GM18909 (cell line): ENCODE measurements around the gene HEBP1.
"Not testable (repeated sequence)": the region's sequence is repeated elsewhere in the genome, so short reads cannot be mapped to it uniquely, and the experiment has no call there.

Experiments used
- ATAC-seq: cut with Tn5 transposase; IDR thresholded peaks from one replicate; pipeline ENCODE4 v1.9.1; 2021; ENCODE audit warnings: mild to moderate bottlenecking; ENCODE audit not compliant: unreplicated experiment, poor library complexity

Gene HEBP1, protein sequence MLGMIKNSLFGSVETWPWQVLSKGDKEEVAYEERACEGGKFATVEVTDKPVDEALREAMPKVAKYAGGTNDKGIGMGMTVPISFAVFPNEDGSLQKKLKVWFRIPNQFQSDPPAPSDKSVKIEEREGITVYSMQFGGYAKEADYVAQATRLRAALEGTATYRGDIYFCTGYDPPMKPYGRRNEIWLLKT

DNA sequence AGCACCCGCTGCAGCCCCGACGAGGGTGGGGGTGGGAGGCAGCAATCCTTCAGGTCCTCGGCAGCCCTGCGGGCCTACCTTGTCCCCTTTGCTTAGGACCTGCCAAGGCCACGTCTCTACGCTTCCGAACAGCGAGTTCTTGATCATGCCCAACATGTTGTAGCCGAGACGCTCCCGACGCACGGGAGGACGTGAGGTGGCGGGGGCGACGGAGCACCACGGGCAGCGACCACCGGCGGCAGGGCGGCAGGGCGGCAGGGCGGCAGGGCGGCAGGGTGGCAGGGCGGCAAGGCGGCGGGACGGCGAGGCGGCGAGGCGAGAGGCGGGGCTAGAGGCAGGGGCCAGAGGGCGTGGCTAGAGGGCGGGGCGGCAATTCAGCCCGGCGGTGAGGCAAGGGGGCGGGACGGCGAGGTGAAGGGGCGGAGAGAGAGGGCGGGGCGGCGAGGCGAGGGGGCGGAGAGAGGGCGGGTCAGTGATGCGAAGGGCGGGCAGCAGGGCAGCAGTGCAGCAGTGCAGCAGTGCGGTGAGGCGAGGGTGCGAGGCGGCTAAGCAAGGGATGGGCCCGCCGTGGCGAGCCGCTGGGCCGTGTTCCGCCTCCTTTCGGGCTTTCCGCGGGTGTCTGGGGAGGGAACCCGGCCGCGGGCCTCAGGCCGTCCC lies at the start of gene HEBP1:
HEBP1 (minus strand) TSS at position 307 of the 657 bp plus-strand sequence; CDS start at position 156, 151 bp downstream.
- ATAC-seq: peak; percentile 81

DNA sequence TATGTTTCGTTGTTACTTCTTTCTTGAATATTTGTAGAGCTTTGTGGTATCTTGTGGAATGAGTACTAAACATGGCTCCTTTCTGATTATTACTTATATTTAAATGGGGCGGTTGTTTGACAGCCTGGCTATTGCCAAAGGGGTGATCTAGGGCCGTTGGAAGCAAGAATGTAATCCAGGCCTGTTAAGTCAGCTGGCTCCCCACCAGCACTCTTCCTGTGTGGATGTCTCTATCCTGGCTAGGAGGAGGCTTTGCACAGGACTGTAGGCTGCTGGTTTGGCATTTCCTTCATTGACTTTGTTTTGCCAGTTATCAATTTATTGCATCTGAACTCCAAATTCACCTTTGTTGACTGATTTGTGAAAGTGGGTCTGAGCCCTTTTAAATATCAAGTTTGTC lies 49.8 kb upstream of the HEBP1 start:
- no peak for ATAC-seq

DNA sequence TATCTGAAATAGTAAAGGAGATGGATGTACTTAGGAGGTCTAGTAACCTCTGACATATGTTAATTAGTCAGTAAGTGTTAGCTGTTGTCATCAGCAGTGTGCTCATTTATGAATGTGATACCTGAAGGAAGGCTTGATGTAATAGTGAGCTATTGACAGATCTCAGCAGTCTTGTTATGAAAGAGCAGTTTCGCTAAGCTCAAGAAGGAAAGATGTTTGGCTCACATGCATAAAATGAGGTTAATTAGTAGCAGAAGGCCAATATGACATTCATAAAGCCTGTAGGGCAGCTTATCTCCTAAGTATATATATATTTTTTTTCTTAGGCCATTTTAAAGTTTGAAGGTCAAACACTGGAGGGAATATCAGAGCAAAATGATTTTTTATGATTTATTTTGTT lies 46.9 kb upstream of the HEBP1 start:
- peak; percentile 62 for ATAC-seq

DNA sequence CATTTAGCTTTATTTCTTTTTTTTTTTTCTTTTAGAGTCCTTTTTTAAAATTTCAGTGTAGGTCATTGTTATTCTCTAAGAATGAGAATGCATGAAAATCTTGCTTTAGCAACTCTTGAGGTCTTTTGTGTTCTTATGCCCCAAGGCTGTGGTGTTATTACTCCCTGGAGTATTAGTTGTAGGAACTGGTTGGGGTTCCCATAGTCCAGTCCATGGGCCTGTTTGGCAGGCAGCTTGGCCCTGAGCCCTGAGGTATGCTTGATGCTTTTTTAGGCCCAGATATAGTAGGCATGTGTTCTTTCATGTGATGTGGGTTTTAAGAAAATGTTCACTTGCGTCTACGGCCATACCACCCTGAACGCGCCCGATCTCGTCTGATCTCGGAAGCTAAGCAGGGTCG lies 45.8 kb upstream of the HEBP1 start:
- ATAC-seq: no peak

DNA sequence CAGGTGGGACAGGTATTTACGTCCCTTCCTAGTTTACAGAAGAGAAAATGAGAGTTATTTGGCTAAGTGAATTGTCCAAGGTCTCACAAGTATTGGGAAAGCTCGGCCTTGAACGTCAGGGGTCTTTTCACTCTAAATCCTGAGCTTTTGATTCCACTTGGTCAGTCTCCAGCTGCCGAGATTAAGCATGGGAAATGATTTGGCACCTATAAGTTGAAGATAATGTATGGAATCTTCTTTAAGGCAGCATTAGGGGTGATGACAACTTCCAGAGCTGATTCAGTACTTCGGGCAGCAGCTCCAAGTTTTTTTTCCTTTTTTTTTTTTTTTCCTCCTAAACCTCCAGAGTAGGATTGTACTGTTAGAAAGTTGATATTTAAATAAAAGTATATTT lies 44.8 kb upstream of the HEBP1 start:
- no peak for ATAC-seq

DNA sequence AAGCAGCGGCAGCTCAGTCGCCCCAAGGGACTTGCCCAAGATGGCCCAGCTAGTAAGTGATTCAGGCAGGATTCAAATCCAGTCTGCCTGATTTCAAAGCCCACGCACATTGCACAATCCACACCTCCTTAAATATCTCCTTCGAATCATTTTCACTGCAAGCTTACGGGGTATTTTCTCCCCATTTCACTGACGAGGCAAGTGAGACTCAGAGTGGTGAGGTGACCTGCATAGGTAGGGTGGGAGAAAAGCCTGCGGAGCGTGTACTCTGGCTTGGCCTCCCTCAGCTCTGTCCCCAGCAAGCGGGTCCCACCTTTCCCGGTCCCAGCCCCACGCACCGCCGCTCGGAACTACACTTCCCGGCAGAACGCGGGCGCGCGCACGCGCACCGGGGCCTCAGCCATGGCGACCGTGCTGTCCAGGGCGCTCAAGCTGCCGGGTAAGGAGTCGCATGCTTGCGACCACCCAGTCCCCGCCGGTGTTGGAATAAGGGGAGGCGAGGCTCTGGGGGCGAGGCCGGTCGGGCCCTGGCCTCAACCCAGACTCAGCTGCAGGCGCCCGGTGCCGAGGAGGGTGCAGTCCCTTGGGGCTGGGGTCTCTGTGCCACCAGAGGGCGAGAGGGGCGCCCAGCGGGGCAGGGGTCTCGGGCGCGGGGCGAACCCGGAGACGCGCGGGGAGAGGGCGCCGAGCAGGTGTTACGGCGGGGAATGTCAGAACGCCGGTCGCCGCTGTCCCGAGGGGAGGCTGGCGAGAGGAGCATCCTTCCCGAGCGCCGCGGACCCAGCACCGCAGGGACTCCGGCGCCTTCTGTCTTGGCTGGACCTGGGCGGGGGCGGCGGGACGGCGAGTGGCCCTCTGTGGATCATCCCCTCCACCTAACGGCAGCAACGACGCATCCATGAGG lies 44.2 kb upstream of the HEBP1 start, which contains the start of gene FAM234B:
FAM234B (plus strand) TSS at position 380 of the 904 bp plus-strand sequence; CDS start at position 403, 23 bp downstream.
- peak; percentile 88 for ATAC-seq

DNA sequence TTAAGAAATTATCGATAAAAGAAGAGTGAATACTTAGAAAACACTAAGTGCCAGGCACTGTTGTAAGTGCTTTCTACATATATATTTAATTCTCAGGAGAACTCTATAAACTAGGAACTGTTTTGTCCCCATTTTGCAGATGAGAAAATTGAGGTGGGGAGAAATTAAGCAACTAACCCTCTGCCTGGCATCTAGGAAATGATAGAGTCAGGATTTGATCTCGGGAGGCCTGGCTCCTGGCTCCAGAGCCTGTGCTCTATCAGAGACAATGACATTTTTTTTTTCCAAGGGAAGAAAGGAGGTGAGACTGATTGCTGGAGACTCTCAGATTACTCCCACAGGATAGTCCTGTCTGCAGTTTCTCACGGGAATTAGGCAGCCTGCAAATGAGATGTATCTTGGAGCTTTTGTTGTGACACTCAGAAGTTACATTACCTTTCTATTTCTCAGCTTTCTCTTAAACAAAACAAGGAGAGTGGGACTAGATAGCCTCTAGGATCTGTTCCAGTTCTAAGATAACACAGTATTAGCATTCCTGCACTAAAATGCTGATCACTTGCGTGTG lies 42.7 kb upstream of the HEBP1 start:
- ATAC-seq: no peak

DNA sequence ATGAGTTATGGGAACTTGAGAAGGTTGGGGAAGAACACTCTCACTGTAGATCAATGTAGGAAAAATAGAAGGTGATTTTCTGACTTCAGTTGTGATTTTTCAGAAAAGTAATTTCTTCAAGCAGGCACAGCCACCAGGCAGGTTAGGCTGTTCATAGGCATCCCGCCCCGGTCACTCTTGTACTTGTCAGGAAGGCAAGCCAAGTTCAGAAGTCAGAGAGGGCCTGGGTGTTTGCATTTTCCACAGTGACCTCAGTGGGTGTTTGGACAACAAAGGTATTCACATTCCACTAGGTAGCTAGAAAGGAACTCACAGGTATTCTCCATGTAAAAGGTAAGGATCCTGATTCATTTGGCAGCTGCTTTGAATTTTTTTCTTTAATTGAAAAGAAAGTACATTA lies 41.2 kb upstream of the HEBP1 start:
- no peak for ATAC-seq

DNA sequence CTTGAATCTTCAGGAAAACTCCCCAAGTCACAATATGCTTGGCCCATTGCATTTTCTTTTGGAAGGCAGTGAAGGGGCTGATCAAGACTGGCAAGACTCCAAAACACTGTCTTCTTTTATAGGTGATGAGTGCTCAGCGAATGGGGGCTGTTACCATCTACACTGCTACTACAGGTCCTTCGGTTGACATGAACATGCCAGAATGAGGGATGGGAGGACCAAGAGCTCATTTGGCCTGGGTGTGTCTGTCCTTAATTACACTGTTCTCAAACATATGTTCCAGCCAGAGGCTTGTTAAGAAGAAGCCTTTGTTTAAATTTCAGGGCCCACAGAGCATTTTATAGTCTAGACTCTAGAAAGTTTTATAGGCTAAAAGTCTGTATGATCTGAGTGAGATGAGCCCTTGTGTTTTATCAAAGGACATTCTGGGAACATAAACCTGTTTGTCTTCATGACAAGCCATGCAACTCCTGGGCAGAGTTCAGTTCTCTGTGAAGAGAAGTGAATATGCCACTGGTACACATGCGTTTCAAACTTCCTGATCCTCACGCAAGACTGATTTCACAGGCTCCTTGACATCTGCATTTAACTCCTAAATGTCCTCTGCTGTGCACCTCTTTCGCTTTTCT lies 39.4 kb upstream of the HEBP1 start:
- no peak for ATAC-seq

DNA sequence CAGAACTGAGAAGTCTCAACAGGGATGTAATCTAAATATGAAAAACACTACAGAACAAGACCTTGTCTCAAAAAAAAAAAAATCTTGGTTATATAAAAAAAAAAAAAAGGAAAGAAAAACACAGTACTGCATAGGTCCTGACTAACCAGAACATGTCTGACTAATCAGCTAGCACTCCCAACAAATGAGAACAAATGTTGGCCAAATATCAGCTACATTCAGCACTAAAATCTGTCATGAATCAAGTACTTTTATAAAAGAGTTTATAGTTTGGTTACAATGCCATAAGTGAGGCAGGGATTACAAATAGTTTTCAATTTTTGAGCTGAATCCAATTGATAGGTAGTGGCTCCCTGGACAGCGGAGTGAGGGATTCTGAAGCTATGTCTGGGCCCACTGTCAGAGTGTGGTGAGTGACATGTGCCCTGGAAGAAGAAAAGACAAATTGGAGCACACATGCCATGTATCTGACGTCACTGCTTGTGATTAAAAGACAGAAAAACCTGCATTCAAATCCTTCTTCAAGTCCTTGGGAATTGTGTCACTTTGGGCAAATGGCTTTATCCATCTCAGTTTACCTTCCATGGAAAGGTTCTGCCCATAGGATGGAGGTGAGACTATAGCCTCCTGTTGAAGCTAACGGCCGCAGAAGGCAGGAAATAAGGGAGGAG lies 38.6 kb upstream of the HEBP1 start:
- no peak for ATAC-seq

DNA sequence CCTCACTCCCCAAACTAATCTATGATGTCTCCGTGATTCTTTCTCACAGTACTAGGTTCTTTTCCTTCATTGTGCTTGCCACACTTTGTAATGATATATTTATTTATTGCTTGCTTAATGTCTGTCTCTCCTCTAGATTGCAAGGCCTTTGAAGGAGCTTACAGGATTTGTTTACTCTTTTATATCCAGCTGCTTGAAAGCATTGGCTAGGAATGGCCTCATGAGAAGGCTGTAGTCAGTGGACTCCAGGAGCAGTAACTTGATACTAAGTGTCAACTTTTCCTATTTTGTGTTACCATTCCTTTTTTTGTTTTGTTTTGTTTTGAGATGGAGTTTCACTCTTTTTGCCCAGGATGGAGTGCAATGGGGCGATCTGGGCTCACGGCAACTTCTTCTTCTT lies 36.8 kb upstream of the HEBP1 start:
- no peak for ATAC-seq

DNA sequence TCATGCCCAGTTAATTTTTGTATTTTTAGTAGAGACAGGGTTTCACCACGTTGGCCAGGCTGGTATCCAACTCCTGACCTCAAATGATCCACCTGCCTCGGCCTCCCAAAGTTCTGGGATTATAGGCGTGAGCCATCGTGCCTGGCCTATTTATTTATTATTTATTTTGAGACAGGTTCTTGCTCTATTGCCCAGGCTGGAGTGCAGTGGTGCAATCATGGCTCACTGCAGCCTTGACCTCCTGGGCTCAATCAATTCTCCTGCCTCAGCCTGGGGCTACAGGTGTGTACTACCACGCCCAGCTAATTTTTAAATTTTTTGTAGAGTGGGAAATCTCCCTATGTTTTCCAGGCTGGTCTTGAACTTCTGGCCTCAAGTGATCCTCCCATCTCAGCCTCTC lies 35.3 kb upstream of the HEBP1 start:
- ATAC-seq: not testable (repeated sequence)

DNA sequence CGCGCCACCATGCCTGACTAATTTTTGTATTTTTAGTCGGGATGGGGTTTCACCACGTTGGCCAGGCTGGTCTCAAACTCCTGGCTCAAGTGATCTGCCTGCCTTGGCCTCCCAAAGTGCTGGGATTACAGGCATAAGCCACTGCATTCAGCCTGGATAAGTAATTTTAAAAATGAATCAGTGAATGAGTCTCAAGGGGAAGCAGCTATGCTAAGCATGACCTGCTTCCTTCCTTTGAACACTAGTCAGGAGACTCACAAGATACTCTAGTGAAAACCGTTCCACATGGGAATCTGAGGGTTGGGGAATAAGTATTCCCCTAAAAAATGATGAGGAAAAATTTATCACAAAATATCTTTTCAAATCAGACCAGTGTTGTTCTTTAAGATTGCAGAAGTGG lies 33.4 kb upstream of the HEBP1 start:
- ATAC-seq: no peak

DNA sequence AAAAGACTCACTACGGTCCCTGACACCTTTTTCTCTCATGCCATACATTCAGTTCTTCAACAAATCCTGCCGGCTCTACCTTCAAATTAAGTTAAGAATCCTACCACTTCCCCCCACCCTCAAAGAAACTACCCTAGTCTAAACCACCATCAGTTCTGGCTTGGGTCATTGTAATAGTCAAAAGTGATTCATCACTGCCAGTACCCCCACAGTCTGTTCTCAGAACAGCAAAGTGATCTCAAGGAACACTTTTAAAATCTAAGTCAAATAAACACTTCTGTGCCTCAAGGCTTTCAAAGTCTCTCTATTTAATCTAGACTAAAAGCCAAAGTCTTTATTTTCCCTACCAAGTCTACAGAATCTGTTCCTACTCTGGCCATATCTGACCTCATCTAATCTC lies 32.1 kb upstream of the HEBP1 start:
- ATAC-seq: no peak

DNA sequence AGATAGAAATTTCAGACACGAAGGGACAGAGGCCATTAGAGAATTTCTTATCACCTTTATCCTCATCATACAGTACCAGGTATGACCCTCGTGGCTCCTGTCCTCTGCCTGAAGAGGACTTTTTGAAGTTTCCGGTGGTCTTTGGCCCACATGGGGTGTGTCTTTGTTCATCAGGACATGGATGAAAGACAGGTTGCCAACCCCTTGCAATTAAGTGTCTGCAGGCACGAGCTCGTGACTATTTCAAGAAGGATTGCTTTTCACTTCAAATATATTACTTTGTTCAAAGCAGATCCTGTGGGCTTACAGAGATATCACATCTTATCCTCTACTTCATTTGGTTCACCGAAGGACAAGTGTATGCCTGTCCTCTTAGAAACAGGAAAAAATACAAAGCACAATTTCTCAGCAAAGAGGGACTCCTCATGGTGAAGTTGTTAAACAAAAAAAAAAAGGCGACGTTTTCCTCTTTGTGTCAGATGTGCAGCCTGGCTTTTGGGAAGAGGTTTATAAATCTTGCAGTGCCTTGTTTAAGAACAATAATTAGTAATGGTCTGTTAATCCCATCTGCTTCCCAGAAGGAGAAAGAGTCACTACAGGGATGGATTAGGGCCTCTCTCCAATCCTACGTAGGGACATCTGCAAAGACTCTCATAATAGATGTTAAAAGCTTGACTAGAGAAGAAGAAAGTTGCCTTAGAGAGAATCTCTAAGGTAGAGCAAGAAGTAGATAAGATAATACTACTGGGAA lies 30.7 kb upstream of the HEBP1 start:
- no peak for ATAC-seq

DNA sequence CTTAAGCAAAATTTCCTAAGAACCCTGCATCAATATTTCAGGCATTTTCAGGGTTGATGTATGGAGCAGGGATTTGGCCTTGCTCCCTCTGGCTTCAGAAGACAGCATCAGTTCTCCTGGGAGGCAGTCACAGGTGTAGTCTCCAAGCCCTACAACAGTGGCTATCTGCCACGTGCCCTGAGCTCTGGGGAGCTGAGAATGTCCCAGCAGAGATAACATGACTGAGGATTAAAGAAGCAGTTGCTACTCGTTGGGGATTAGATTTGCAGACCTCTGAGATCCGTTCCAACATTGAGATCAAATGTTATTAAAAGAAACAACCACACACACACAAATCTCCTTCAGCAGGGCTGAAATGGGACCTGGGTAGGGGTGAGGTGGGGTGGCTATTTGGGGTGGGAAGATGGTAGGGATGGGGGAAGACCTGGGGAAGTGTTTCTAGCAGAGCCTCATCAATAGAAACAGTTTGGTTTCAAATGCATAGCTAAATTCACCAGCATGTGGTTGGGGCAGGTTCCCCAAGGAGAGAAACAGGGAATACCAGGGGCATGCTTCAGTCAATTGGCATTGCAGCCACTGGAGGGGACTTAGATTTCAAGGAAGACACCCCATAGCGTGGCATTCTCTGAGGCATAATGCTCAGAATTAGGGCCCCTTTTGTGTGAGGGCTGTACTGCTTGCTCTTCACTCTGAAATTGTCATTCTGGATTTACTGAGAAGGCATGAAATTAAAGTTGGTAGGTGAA lies 28.9 kb upstream of the HEBP1 start:
- ATAC-seq: no peak

DNA sequence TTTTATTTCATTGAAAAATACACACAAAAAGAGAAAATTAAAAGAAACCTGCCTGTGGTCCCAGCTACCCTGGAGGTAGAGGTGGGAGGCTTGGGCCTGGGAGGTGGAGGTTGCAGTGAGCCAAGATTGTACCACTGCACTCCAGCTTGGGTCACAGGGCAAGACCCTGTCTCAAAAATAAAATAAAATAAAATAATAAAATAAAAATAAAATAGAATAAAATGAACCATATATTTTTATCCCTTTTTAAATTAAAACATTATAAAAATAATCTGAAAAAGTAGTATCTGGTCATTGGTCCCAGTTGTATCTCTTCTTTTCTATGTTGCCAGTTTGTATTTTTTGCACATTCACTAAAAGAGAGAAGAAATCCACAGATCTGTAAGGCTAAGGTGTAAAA lies 27.4 kb upstream of the HEBP1 start:
- no peak for ATAC-seq

DNA sequence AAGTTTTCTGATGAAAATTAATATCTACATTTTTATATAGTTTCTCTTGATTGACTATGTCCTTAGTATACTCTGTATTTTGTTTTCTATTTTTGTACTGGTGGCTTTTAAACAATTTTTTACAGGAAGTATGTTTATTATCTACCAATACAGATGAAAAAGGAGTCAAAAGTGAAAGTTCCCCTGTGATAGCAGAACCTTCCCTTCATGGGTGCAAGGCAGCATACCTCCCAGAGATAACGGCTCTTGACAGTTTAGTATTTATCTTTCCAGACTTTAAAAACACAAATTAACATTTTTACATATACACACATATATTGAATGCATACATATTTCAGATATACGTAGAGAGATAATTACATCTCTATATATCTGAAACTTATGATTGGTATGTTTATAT lies 27.0 kb upstream of the HEBP1 start:
- no peak for ATAC-seq

DNA sequence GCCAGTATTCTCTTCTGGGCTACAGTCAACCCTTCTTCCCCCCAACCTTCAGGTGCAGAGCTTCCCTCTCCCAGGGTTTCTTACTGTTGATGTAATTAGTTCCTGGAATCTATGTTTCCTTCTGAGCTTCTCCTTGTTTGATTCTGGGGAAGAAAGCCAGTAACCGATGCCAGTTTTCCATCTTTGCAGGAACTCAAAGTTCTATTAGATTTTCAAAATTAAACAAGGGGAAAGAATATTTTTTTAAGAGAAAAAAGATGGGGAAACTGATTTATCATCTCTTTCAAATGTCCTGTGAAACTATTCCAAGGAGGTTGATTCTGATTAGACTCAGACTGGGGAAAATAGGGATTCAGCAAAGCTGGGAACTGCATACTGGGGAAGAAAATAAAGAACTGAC lies 26.2 kb upstream of the HEBP1 start:
- no peak for ATAC-seq
